HepG2 (cell line): ENCODE data around the gene GPR87. TPM values are rescaled to one million over a fixed set of nuclear protein-coding genes. Genes with fewer than 3 reads are reported as not detected.

Experiments
- MAFF ChIP-seq: IDR thresholded peaks from 2 replicates; pipeline ENCODE4 v1.6.1; 2011; ENCODE audit warnings: low read depth, low read length, improper control_type of control experiment
- SP5 ChIP-seq: IDR thresholded peaks from 2 replicates; pipeline ENCODE4 v1.6.1; 2016; ENCODE audit warnings: low read depth, borderline replicate concordance
- TOPORS ChIP-seq: sonication (generic); formaldehyde crosslinking; IDR thresholded peaks from 2 replicates; pipeline ENCODE4 v1.8.0; 2023; ENCODE audit warnings: mild to moderate bottlenecking, missing genetic modification reagents
- ZNF264 ChIP-seq: sonication (generic); formaldehyde crosslinking; IDR thresholded peaks from 2 replicates; pipeline ENCODE4 v1.4.0; 2020; ENCODE audit warnings: missing genetic modification reagents
- ZNF558 ChIP-seq: sonication (generic); formaldehyde crosslinking; IDR thresholded peaks from 2 replicates; pipeline ENCODE4 v1.9.0; 2022; ENCODE audit warnings: mild to moderate bottlenecking, missing genetic modification reagents, borderline replicate concordance
- polyA plus RNA-seq, 8 experiments: library from polyadenylated mRNA; depleted of rRNA in 3 of 8; stranded (reverse) in 7 of 8; unstranded in 1 of 8; fragments of >200 nt; fragmentation: Illumina TruSeq in 4 of 8; extraction: Trizol in 4 of 8; gene quantifications; 2 replicates each; pipeline versions ENCODE4 v1.2.1 to v1.2.3, GENCODE V29; 2011 to 2016; ENCODE audit warnings: low read depth in 4 of 8, missing spikeins in 1 of 8, mixed read lengths in 1 of 8; ENCODE audit not compliant: insufficient read depth in 1 of 8
- total RNA-seq, 5 experiments: library from RNA; depleted of rRNA; stranded (reverse); fragments of >200 nt; fragmentation: Illumina TruSeq; extraction: Trizol; gene quantifications; 2 replicates each; pipeline ENCODE4 v1.2.3, GENCODE V29; 2016; ENCODE audit warnings: low read depth in 1 of 5
- TF ChIP-seq, protein P1 (sequence below): sonication (generic); formaldehyde crosslinking; IDR thresholded peaks from 2 replicates; pipeline ENCODE4 v1.9.0; 2021; ENCODE audit warnings: missing genetic modification reagents, mild to moderate bottlenecking, borderline replicate concordance
- TF ChIP-seq, protein P2 (sequence below): sonication (generic); formaldehyde crosslinking; IDR thresholded peaks from 2 replicates; pipeline ENCODE4 v1.4.0; 2020; ENCODE audit warnings: missing genetic modification reagents
- TF ChIP-seq, protein P3 (sequence below): sonication (generic); formaldehyde crosslinking; IDR thresholded peaks from 2 replicates; pipeline ENCODE4 v1.4.0; 2020; ENCODE audit warnings: missing genetic modification reagents
- TF ChIP-seq, protein P4 (sequence below): sonication (generic); formaldehyde crosslinking; IDR thresholded peaks from 2 replicates; pipeline ENCODE4 v1.4.0; 2020; ENCODE audit warnings: mild to moderate bottlenecking, missing genetic modification reagents

Gene GPR87
- total and polyA plus RNA-seq, 2 of the 13 experiments (the other 11 are each of a cell fraction or from before 2014, with no cell fraction given) = not detected

DNA sequence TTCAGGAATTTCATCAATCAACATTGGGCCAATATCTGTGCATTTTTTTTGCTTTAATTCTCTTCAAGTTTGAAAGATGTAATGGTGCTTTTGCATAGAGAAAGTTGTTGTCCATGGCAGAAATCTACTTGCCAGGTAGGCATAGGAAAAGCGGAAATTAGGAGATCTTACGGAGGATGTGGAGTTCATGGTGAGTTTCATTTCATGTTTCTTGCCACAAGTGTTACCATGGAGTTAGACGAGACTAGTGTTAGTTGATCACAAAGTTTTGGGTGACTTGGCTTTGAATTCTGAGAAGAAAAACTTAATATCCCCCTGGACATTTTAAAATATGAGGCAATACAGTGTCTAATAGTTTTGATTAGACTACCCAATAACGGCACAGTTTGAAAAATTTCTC, 13.8 kb upstream of the GPR87 start (continued):
- TF ChIP-seq, protein P1, sequence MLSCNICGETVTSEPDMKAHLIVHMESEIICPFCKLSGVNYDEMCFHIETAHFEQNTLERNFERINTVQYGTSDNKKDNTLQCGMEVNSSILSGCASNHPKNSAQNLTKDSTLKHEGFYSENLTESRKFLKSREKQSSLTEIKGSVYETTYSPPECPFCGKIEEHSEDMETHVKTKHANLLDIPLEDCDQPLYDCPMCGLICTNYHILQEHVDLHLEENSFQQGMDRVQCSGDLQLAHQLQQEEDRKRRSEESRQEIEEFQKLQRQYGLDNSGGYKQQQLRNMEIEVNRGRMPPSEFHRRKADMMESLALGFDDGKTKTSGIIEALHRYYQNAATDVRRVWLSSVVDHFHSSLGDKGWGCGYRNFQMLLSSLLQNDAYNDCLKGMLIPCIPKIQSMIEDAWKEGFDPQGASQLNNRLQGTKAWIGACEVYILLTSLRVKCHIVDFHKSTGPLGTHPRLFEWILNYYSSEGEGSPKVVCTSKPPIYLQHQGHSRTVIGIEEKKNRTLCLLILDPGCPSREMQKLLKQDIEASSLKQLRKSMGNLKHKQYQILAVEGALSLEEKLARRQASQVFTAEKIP (CRISPR knock-in tag) = no peak
- no peak for TF ChIP-seq ZNF558
- no peak for TF ChIP-seq SP5 (CRISPR knock-in tag)
- TF ChIP-seq, protein P2, sequence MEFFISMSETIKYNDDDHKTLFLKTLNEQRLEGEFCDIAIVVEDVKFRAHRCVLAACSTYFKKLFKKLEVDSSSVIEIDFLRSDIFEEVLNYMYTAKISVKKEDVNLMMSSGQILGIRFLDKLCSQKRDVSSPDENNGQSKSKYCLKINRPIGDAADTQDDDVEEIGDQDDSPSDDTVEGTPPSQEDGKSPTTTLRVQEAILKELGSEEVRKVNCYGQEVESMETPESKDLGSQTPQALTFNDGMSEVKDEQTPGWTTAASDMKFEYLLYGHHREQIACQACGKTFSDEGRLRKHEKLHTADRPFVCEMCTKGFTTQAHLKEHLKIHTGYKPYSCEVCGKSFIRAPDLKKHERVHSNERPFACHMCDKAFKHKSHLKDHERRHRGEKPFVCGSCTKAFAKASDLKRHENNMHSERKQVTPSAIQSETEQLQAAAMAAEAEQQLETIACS (CRISPR knock-in tag) = no peak
- TF ChIP-seq, protein P3, sequence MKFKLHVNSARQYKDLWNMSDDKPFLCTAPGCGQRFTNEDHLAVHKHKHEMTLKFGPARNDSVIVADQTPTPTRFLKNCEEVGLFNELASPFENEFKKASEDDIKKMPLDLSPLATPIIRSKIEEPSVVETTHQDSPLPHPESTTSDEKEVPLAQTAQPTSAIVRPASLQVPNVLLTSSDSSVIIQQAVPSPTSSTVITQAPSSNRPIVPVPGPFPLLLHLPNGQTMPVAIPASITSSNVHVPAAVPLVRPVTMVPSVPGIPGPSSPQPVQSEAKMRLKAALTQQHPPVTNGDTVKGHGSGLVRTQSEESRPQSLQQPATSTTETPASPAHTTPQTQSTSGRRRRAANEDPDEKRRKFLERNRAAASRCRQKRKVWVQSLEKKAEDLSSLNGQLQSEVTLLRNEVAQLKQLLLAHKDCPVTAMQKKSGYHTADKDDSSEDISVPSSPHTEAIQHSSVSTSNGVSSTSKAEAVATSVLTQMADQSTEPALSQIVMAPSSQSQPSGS (CRISPR knock-in tag) = no peak
- no peak for TF ChIP-seq MAFF
- no peak for TF ChIP-seq TOPORS (CRISPR knock-in tag)
- no peak for TF ChIP-seq ZNF264
- TF ChIP-seq, protein P4, sequence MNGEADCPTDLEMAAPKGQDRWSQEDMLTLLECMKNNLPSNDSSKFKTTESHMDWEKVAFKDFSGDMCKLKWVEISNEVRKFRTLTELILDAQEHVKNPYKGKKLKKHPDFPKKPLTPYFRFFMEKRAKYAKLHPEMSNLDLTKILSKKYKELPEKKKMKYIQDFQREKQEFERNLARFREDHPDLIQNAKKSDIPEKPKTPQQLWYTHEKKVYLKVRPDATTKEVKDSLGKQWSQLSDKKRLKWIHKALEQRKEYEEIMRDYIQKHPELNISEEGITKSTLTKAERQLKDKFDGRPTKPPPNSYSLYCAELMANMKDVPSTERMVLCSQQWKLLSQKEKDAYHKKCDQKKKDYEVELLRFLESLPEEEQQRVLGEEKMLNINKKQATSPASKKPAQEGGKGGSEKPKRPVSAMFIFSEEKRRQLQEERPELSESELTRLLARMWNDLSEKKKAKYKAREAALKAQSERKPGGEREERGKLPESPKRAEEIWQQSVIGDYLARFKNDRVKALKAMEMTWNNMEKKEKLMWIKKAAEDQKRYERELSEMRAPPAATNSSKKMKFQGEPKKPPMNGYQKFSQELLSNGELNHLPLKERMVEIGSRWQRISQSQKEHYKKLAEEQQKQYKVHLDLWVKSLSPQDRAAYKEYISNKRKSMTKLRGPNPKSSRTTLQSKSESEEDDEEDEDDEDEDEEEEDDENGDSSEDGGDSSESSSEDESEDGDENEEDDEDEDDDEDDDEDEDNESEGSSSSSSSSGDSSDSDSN = no peak
- TF ChIP-seq, all 625 proteins: peak for 0
